HCT116 (cell line): Measurements from ENCODE around the gene HDLBP. TPM values are rescaled to one million over a fixed set of nuclear protein-coding genes. Genes with fewer than 3 reads are reported as not detected.

ENCODE experiments used
- ATAC-seq: fragments of 200-7000 bp; cut with Tn5 transposase; 2 replicates; pipeline ENCODE4 v1.9.1; 2020; ENCODE audit warnings: mild to moderate bottlenecking, moderate library complexity
- BruUV-seq: library from RNA; stranded (reverse); fragments of 400-500 nt; replicated peaks from 2 replicates; lab custom pipeline; 2021; lab: Mats Ljungman, UMichigan
- CTCF ChIA-PET: fragments of 300-600 bp; sonication (Branson Sonifier 250); formaldehyde crosslinking; loops from one replicate; lab custom pipeline; 2021; ENCODE audit warnings: antibody characterized with exemption; lab: Charles Lee
- POLR2A ChIA-PET: fragments of 300-600, 350-600 bp; sonication (Branson Sonifier 250); formaldehyde crosslinking; loops from one replicate; lab custom pipeline; 2021; ENCODE audit warnings: antibody characterized with exemption; lab: Charles Lee
- RAD21 ChIA-PET, 2 experiments: fragments of 300-600 bp; sonication (Branson Sonifier 250); formaldehyde crosslinking; loops; one replicate each; lab custom pipeline; 2023; ENCODE audit warnings: low total read pairs in 2 of 2; ENCODE audit not compliant: uncharacterized antibody in 2 of 2, unreplicated experiment in 2 of 2, low non-redundant PET in 1 of 2; lab: Charles Lee
- DNase-seq: peaks from one replicate; pipeline ENCODE4 v3.0.0-alpha.2; 2010; ENCODE audit warnings: low read depth, low spot score
- H2AFZ ChIP-seq: fragments of 200-600 bp; shearing (Covaris generic), sonication (generic); 2 replicates; pipeline ENCODE4 v1.6.1; 2017; ENCODE audit warnings: low read depth, mixed run types, mixed read lengths, antibody characterized with exemption, low read length; ENCODE audit not compliant: poor library complexity, severe bottlenecking
- H3K27ac ChIP-seq: 2 replicates; pipeline ENCODE4 v1.5.1; 2012; ENCODE audit warnings: low read depth, low read length
- H3K27me3 ChIP-seq: fragments of 200-600 bp; sonication (generic); 2 replicates; pipeline ENCODE4 v1.6.1; 2016; ENCODE audit warnings: mixed run types, low read length, mixed read lengths; ENCODE audit not compliant: insufficient read depth
- H3K36me3 ChIP-seq, 2 experiments: fragments of 200-500 bp in 1 of 2; fragments of 200-600 bp in 1 of 2; sonication (Bioruptor generic) in 1 of 2; sonication (generic) in 1 of 2; 2 replicates each; pipeline versions ENCODE4 v1.5.1 to v1.6.1; 2014 to 2016; ENCODE audit warnings: low read length in 2 of 2, inconsistent platforms in 1 of 2, mixed read lengths in 1 of 2, mixed run types in 1 of 2; ENCODE audit not compliant: insufficient read depth in 2 of 2, control insufficient read depth in 1 of 2
- H3K4me1 ChIP-seq, 2 experiments: fragments of 200-600 bp in 1 of 2; sonication (generic) in 1 of 2; 2 replicates each; pipeline versions ENCODE4 v1.5.1 to v1.6.1; 2012 to 2017; ENCODE audit warnings: low read length in 2 of 2, inconsistent platforms in 1 of 2, mild to moderate bottlenecking in 1 of 2, mixed read lengths in 1 of 2, mixed run types in 1 of 2, moderate library complexity in 1 of 2; ENCODE audit not compliant: insufficient read depth in 2 of 2, control insufficient read depth in 1 of 2
- H3K4me2 ChIP-seq: fragments of 200-600 bp; sonication (generic); 2 replicates; pipeline ENCODE4 v1.6.1; 2017; ENCODE audit warnings: mixed run types, low read length, mixed read lengths
- H3K4me3 ChIP-seq, 2 experiments: fragments of 200-600 bp in 1 of 2; sonication (generic) in 1 of 2; replicated peaks in 1 of 2; 2 replicates each; pipeline ENCODE4 v1.5.1; 2011 to 2016; ENCODE audit warnings: low read length in 2 of 2, control low read depth in 1 of 2, low read depth in 1 of 2, mild to moderate bottlenecking in 1 of 2, mixed read lengths in 1 of 2, mixed run types in 1 of 2
- H3K79me2 ChIP-seq: fragments of 200-600 bp; sonication (generic); 2 replicates; pipeline ENCODE4 v1.6.1; 2017; ENCODE audit warnings: mild to moderate bottlenecking, mixed run types, low read length, moderate library complexity, mixed read lengths; ENCODE audit not compliant: insufficient read depth
- H3K9ac ChIP-seq: fragments of 200-600 bp; sonication (generic); 2 replicates; pipeline ENCODE4 v1.6.1; 2016; ENCODE audit warnings: low read length, mixed read lengths
- H3K9me2 ChIP-seq: fragments of 200-600 bp; sonication (generic), shearing (Covaris generic); 2 replicates; pipeline ENCODE4 v1.6.1; 2017; ENCODE audit warnings: mixed run types, mild to moderate bottlenecking, moderate library complexity; ENCODE audit not compliant: insufficient read depth
- H3K9me3 ChIP-seq, 2 experiments: fragments of 200-500 bp in 1 of 2; fragments of 200-600 bp in 1 of 2; sonication (Bioruptor generic) in 1 of 2; sonication (generic) in 1 of 2; 2 replicates each; pipeline ENCODE4 v1.6.1; 2014 to 2017; ENCODE audit warnings: low read length in 2 of 2, mixed read lengths in 2 of 2, inconsistent platforms in 1 of 2, low read depth in 1 of 2, mild to moderate bottlenecking in 1 of 2, mixed run types in 1 of 2, moderate library complexity in 1 of 2; ENCODE audit not compliant: control insufficient read depth in 1 of 2, insufficient read depth in 1 of 2
- H4K20me1 ChIP-seq: fragments of 200-600 bp; sonication (generic), shearing (Covaris generic); 2 replicates; pipeline ENCODE4 v1.6.1; 2017; ENCODE audit warnings: mixed run types, mild to moderate bottlenecking, moderate library complexity; ENCODE audit not compliant: insufficient read depth
- ATF3 ChIP-seq: IDR thresholded peaks from 2 replicates; pipeline ENCODE4 v1.6.1; 2012
- CEBPB ChIP-seq: IDR thresholded peaks from 2 replicates; pipeline ENCODE4 v1.6.1; 2012; ENCODE audit warnings: low read depth
- CTCF ChIP-seq, 3 experiments: fragments of 200-600 bp in 1 of 3; sonication (generic) in 1 of 3; IDR thresholded peaks in 2 of 3; conservative IDR thresholded peaks in 1 of 3; 2 replicates each; pipeline ENCODE4 v1.5.1; 2012 to 2017; ENCODE audit warnings: low read depth in 2 of 3, low read length in 2 of 3, antibody characterized with exemption in 1 of 3, borderline replicate concordance in 1 of 3, control low read depth in 1 of 3, mild to moderate bottlenecking in 1 of 3, mixed read lengths in 1 of 3, mixed run types in 1 of 3, moderate library complexity in 1 of 3; ENCODE audit not compliant: insufficient read depth in 1 of 3
- EGR1 ChIP-seq: IDR thresholded peaks from 2 replicates; pipeline ENCODE4 v1.6.1; 2012; ENCODE audit warnings: low read depth
- ELF1 ChIP-seq: IDR thresholded peaks from 2 replicates; pipeline ENCODE4 v1.6.1; 2012; ENCODE audit warnings: low read depth, borderline replicate concordance
- EZH2 ChIP-seq: fragments of 200-600 bp; sonication (generic); IDR thresholded peaks from 2 replicates; pipeline ENCODE4 v1.6.1; 2017; ENCODE audit warnings: antibody characterized with exemption, mixed run types
- EZH2phosphoT487 ChIP-seq: fragments of 200-600 bp; IDR thresholded peaks from 2 replicates; pipeline ENCODE4 v1.6.1; 2018; ENCODE audit warnings: antibody characterized with exemption, borderline replicate concordance
- FOSL1 ChIP-seq: IDR thresholded peaks from 2 replicates; pipeline ENCODE4 v1.6.1; 2012; ENCODE audit warnings: low read depth
- JUND ChIP-seq: IDR thresholded peaks from 2 replicates; pipeline ENCODE4 v1.6.1; 2012
- MAX ChIP-seq: IDR thresholded peaks from 2 replicates; pipeline ENCODE4 v1.6.1; 2012
- POLR2A ChIP-seq: IDR thresholded peaks from 2 replicates; pipeline ENCODE4 v1.7.0; 2011; ENCODE audit warnings: borderline replicate concordance; ENCODE audit not compliant: insufficient read depth, insufficient read length; ENCODE audit errors: extremely low read depth
- REST ChIP-seq: IDR thresholded peaks from 2 replicates; pipeline ENCODE4 v1.6.1; 2012; ENCODE audit warnings: low read depth
- SIN3A ChIP-seq: IDR thresholded peaks from 2 replicates; pipeline ENCODE4 v1.6.1; 2012; ENCODE audit warnings: low read depth
- SRF ChIP-seq: IDR thresholded peaks from 2 replicates; pipeline ENCODE4 v1.6.1; 2012; ENCODE audit warnings: low read depth
- TCF7L2 ChIP-seq: IDR thresholded peaks from 2 replicates; pipeline ENCODE4 v1.7.0; 2011; ENCODE audit warnings: borderline replicate concordance, inconsistent platforms; ENCODE audit not compliant: insufficient read depth, insufficient read length; ENCODE audit errors: extremely low read depth
- YY1 ChIP-seq: IDR thresholded peaks from 2 replicates; pipeline ENCODE4 v1.6.1; 2011; ENCODE audit warnings: low read length, low read depth, moderate library complexity, mild to moderate bottlenecking; ENCODE audit not compliant: insufficient replicate concordance; ENCODE audit errors: extremely low read depth
- ZBTB33 ChIP-seq: IDR thresholded peaks from 2 replicates; pipeline ENCODE4 v1.6.1; 2011; ENCODE audit warnings: mild to moderate bottlenecking, low read length, moderate library complexity; ENCODE audit not compliant: insufficient replicate concordance; ENCODE audit errors: extremely low read depth
- ZFX ChIP-seq: fragments of 450-650 bp; IDR thresholded peaks from 2 replicates; pipeline ENCODE4 v1.6.1; 2017
- intact Hi-C: fragments of 100-400 bp; cut with micrococcal nuclease; formaldehyde crosslinking; loops from 2 replicates; pipeline ENCODE4 v1.10.0; 2022
- total RNA-seq: library from RNA; stranded (reverse); gene quantifications from one replicate; pipeline ENCODE4 v1.2.1, GENCODE V29; 2021; ENCODE audit not compliant: unreplicated experiment

HDLBP gene
- total RNA-seq, 1 experiment from 2014 or later, result 462 TPM

GRCh38 chr2:241223211-241224017 is 92.1 kb downstream of the HDLBP start:
- RAD21 ChIA-PET, result no interaction called here
- intact Hi-C loops, result no loop called here
- TF ChIP-seq ZFX (no peak), EZH2phosphoT487 (no peak), TCF7L2 (peak; percentile 80), POLR2A (no peak), FOSL1 (no peak), ATF3 (no peak), SIN3A (no peak), EGR1 (no peak), MAX (no peak), CTCF (IDR thresholded peaks at IDR 0.05 in 2 of 3, conservative IDR thresholded peaks at IDR 0.05 in 1 of 3; ENCODE audit: borderline replicate concordance in 1 of 3, insufficient read depth in 1 of 3, low read depth in 2 of 3, low read length in 2 of 3) (no peak), ZBTB33 (no peak), ELF1 (no peak), JUND (no peak), EZH2 (no peak), REST (no peak), YY1 (no peak), SRF (peak; percentile 84), CEBPB (no peak)
- Histone ChIP-seq H3K4me1 (peaks cover 13 to 17% of the 10 kb centered on the region in 2 experiments), H3K4me2 (peak overlapping the region; percentile 40), H3K27ac (peak overlapping the region; percentile 26; the same call in 1 of the 2 replicates), H2AFZ (no peak overlapping the region), H3K9me2 (no peaks in the 10 kb centered on the region), H3K27me3 (no peaks in the 10 kb centered on the region), H3K36me3 (peaks cover 10 to 11% of the 10 kb centered on the region in 2 experiments; a peak in 3 of 4 replicates), H3K4me3 (no peak overlapping the region), H4K20me1 (no peaks in the 10 kb centered on the region), H3K79me2 (no peaks in the 10 kb centered on the region), H3K9me3 (no peaks in the 10 kb centered on the region), H3K9ac (no peak overlapping the region)
- peak; percentile 62 for ATAC-seq
- no peak for DNase-seq
- BruUV-seq, result no TSS peak
- CTCF ChIA-PET, result no interaction called here
- POLR2A ChIA-PET, result no interaction called here
